Upper lobe of left lung (tissue), 6 donors: ENCODE results near the gene FAM171A2. TPM values are rescaled to one million over a fixed set of nuclear protein-coding genes. Genes with fewer than 3 reads are reported as not detected.
A peak's percentile ranks its signal among the peaks of the same experiment; 100 is the strongest.
"Not testable (repeated sequence)": the region's sequence is repeated elsewhere in the genome, so short reads cannot be mapped to it uniquely, and the experiment has no call there.

Experiments
- ATAC-seq, 2 donors: fragments of 200-7000 bp; cut with Tn5 transposase; one replicate each; pipeline ENCODE4 v1.9.1; 2022; ENCODE audit warnings: mild to moderate bottlenecking in 2 of 2, moderate library complexity in 2 of 2; ENCODE audit not compliant: low FRiP score in 2 of 2
- DNase-seq, 2 donors: peaks; one replicate each; pipeline ENCODE4 v3.0.0-alpha.2; 2019 to 2020
- H3K27ac ChIP-seq, 4 donors: fragments of 200-600 bp; sonication (generic); one replicate each; pipeline ENCODE4 v1.5.1; 2016 to 2019
- H3K27me3 ChIP-seq, 4 donors: fragments of 200-600 bp; sonication (generic); one replicate each; pipeline ENCODE4 v1.5.1; 2017 to 2019
- H3K36me3 ChIP-seq, 4 donors: fragments of 200-600 bp; sonication (generic); one replicate each; pipeline ENCODE4 v1.5.1; 2016 to 2019
- H3K4me1 ChIP-seq, 4 donors: fragments of 200-600 bp; sonication (generic); one replicate each; pipeline ENCODE4 v1.5.1; 2018 to 2019
- H3K4me3 ChIP-seq, 4 donors: fragments of 200-600 bp; sonication (generic); one replicate each; pipeline ENCODE4 v1.5.1; 2017 to 2019; ENCODE audit warnings: mild to moderate bottlenecking in 2 of 4, moderate library complexity in 1 of 4
- H3K9me3 ChIP-seq, 4 donors: fragments of 200-600 bp; sonication (generic); one replicate each; pipeline ENCODE4 v1.5.1; 2018 to 2019
- EP300 ChIP-seq, 4 donors: sonication (generic); formaldehyde crosslinking; IDR thresholded peaks; one replicate each; pipeline ENCODE4 v1.5.1; 2017; ENCODE audit warnings: antibody characterized with exemption in 4 of 4, control low read depth in 2 of 4
- POLR2A ChIP-seq, 4 donors: fragments of 450-650 bp; IDR thresholded peaks; one replicate each; pipeline ENCODE4 v1.5.1; 2016 to 2017; ENCODE audit warnings: antibody characterized with exemption in 4 of 4, mild to moderate bottlenecking in 2 of 4
- POLR2AphosphoS5 ChIP-seq, 2 donors: sonication (generic); formaldehyde crosslinking; IDR thresholded peaks; one replicate each; pipeline ENCODE4 v1.5.1; 2017; ENCODE audit warnings: antibody characterized with exemption in 2 of 2
- WGBS, 2 donors: methylation state at CpG; one replicate each; pipeline ENCODE4 v1.1.5; 2017 to 2018; 5-methylcytosine and 5-hydroxymethylcytosine counted together
- total RNA-seq, 6 donors: library from RNA; depleted of rRNA in 4 of 6; stranded (reverse); fragments of >200 nt in 4 of 6; gene quantifications; one replicate each; pipeline versions ENCODE4 v1.1.0 to v1.2.1, GENCODE V29; 2016 to 2021
- TF ChIP-seq, protein P1 (sequence below), 6 experiments: fragments of 450-650 bp in 4 of 6; fragments of 200-600 bp in 2 of 6; sonication (generic) in 2 of 6; IDR thresholded peaks; one replicate each; pipeline ENCODE4 v1.5.1; 2016 to 2019; ENCODE audit warnings: antibody characterized with exemption in 6 of 6
- donor health status: DM: no; HTN: no; CAD: no; lungs with moderate emphysema.
- donor health status: DM: no; HTN: yes; CAD: no; lungs with severe emphysema.

Gene FAM171A2
- total RNA-seq, 6 donors from 2014 or later, result 0.61 to 4.6 (median 0.98) TPM; not detected in 1

DNA sequence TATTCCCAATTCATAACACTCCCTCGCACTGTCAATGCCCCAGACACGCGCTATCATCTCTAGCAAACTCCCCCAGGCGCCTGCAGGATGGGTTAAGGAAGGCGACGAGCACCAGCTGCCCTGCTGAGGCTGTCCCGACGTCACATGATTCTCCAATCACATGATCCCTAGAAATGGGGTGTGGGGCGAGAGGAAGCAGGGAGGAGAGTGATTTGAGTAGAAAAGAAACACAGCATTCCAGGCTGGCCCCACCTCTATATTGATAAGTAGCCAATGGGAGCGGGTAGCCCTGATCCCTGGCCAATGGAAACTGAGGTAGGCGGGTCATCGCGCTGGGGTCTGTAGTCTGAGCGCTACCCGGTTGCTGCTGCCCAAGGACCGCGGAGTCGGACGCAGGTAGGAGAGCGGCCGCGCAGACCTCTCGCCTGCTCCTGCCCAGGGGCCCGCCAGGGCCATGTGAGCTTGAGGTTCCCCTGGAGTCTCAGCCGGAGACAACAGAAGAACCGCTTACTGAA lies 18.7 kb downstream of the FAM171A2 start, which contains the start of gene GRN:
GRN (plus strand) TSS at position 364 of the 515 bp plus-strand sequence. CDS start 3,863 bp downstream, outside the sequence.
- no peaks in the 10 kb centered on the region for H3K9me3 ChIP-seq
- ATAC-seq, result peak; percentile 98
- H3K36me3 ChIP-seq, result peaks cover 0 to 17% (median 12%) of the 10 kb centered on the region in 4 donors
- no peaks in the 10 kb centered on the region for H3K27me3 ChIP-seq
- peaks cover 6 to 44% (median 26%) of the 10 kb centered on the region in 4 donors for H3K4me1 ChIP-seq
- WGBS, 2 donors, result 0 to 2% methylated on average over 23 of the region's 26 CpGs
- H3K4me3 ChIP-seq, result peak within 1 kb of the TSS; percentile 62 to 79 (median 70)
- peak within 1 kb of the TSS; percentile 83 to 96 (median 93) for H3K27ac ChIP-seq
- peak in 1 of 4 donors; percentile 73 for TF ChIP-seq EP300 (IDR thresholded peaks at IDR 0.05)
- peak; percentile 59 to 86 for TF ChIP-seq POLR2AphosphoS5 (IDR thresholded peaks at IDR 0.05)
- TF ChIP-seq, protein P1, sequence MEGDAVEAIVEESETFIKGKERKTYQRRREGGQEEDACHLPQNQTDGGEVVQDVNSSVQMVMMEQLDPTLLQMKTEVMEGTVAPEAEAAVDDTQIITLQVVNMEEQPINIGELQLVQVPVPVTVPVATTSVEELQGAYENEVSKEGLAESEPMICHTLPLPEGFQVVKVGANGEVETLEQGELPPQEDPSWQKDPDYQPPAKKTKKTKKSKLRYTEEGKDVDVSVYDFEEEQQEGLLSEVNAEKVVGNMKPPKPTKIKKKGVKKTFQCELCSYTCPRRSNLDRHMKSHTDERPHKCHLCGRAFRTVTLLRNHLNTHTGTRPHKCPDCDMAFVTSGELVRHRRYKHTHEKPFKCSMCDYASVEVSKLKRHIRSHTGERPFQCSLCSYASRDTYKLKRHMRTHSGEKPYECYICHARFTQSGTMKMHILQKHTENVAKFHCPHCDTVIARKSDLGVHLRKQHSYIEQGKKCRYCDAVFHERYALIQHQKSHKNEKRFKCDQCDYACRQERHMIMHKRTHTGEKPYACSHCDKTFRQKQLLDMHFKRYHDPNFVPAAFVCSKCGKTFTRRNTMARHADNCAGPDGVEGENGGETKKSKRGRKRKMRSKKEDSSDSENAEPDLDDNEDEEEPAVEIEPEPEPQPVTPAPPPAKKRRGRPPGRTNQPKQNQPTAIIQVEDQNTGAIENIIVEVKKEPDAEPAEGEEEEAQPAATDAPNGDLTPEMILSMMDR (IDR thresholded peaks at IDR 0.05), result no peak
- peak in 3 of 4 donors; percentile 48 to 97 (median 86) for TF ChIP-seq POLR2A (IDR thresholded peaks at IDR 0.05)
- peak; percentile 90 to 98 for DNase-seq

GRCh38 chr17:44343510-44344209 lies 20.0 kb downstream of the FAM171A2 start:
- Histone ChIP-seq H3K4me1 (peaks cover 6 to 39% (median 23%) of the 10 kb centered on the region in 4 donors), H3K4me3 (no peak overlapping the region), H3K27me3 (no peaks in the 10 kb centered on the region), H3K9me3 (no peaks in the 10 kb centered on the region), H3K36me3 (peaks cover 0 to 3% (median under 1%) of the 10 kb centered on the region in 4 donors), H3K27ac (no peak overlapping the region)
- no peak for TF ChIP-seq EP300 (IDR thresholded peaks at IDR 0.05)
- TF ChIP-seq, protein P1 (IDR thresholded peaks at IDR 0.05), result no peak
- no peak for TF ChIP-seq POLR2AphosphoS5 (IDR thresholded peaks at IDR 0.05)
- no peak for TF ChIP-seq POLR2A (IDR thresholded peaks at IDR 0.05)
- 77 to 78% methylated on average over 11 of the region's 11 CpGs for WGBS, 2 donors
- DNase-seq (no peak), ATAC-seq (no peak)

- ATAC-seq, H3K4me3 ChIP-seq, DNase-seq, H3K27me3 ChIP-seq, H3K4me1 ChIP-seq, H3K9me3 ChIP-seq, H3K36me3 ChIP-seq: not testable (repeated sequence)
- peak overlapping the region in 1 of 4 donors; percentile 1 for H3K27ac ChIP-seq
- 69 to 79% methylated on average over 4 to 5 of the region's 5 CpGs for WGBS, 2 donors
Measured at GRCh38 chr17:44340553-44340952, 23.1 kb downstream of the FAM171A2 start.

DNA sequence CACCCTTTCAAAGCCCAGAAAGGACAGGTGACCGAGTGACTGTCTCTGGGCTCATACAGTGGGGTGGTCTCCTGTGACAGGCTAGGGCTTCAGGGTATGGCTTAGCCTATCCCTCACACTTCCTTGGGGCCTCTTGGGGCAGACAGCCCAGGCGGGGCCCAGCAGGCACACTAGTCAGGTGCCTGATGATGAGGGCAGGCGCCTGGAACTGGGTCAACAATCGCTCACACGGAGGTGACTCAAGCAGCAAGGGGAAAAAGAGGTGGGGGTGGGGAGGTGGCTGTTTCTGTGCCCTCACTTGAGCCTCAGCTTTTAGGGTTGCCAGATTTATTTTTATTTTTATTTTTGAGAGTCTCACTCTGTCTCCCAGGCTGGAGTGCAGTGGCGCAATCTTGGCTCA lies 25.0 kb downstream of the FAM171A2 start:
- TF ChIP-seq, protein P1 (IDR thresholded peaks at IDR 0.05), result no peak
- TF ChIP-seq POLR2AphosphoS5 (IDR thresholded peaks at IDR 0.05), result no peak
- no peak for TF ChIP-seq EP300 (IDR thresholded peaks at IDR 0.05)
- TF ChIP-seq POLR2A (IDR thresholded peaks at IDR 0.05), result peak in 1 of 4 donors; percentile 39
- 44 to 70% methylated on average over 5 to 6 of the region's 6 CpGs for WGBS, 2 donors
- no peaks in the 10 kb centered on the region for H3K27me3 ChIP-seq
- DNase-seq (peak in 1 of 2 donors; percentile 86), ATAC-seq (peak; percentile 17 to 73)
- no peak overlapping the region for H3K4me3 ChIP-seq
- H3K9me3 ChIP-seq, result no peaks in the 10 kb centered on the region
- H3K27ac ChIP-seq, result peak overlapping the region in 1 of 4 donors; percentile 35
- peaks cover 0 to 4% (median 2%) of the 10 kb centered on the region in 4 donors for H3K4me1 ChIP-seq
- H3K36me3 ChIP-seq, result no peaks in the 10 kb centered on the region

DNA sequence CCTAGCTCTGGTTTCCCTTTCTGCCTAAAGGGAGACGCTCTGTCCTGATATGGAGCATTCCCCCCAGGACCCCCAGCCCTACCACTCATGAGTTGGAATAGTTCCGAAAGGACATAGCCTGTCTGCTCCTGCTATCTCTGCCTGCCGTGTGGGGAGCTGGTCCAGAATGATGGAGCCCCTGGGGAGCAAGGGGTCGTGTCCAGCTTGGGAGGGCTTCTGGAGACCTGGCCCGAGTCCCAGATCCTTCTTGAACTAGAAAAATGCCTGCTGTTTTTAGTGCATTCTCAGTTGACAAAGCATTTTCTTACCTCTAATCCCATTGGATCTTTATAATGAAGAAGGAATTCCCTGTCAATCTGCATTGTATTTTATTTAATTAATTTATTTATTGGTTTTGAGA lies 27.7 kb downstream of the FAM171A2 start:
- WGBS, 2 donors, result 45 to 48% methylated on average over 4 to 5 of the region's 5 CpGs
- no peak for ATAC-seq

More for the DNA sequence above, 27.7 kb downstream of the FAM171A2 start:
- Histone ChIP-seq H3K36me3 (no peaks in the 10 kb centered on the region), H3K9me3 (no peaks in the 10 kb centered on the region), H3K27ac (peak overlapping the region in 1 of 4 donors; percentile 52), H3K27me3 (no peaks in the 10 kb centered on the region), H3K4me1 (peaks cover 0 to 18% (median 13%) of the 10 kb centered on the region in 4 donors), H3K4me3 (no peak overlapping the region)
- no peak for TF ChIP-seq POLR2AphosphoS5 (IDR thresholded peaks at IDR 0.05)
- TF ChIP-seq POLR2A (IDR thresholded peaks at IDR 0.05), result no peak
- TF ChIP-seq EP300 (IDR thresholded peaks at IDR 0.05), result no peak
- TF ChIP-seq, protein P1 (IDR thresholded peaks at IDR 0.05), result no peak
- no peak for DNase-seq
